ENCODE data around the gene FOXP1.

DNA sequence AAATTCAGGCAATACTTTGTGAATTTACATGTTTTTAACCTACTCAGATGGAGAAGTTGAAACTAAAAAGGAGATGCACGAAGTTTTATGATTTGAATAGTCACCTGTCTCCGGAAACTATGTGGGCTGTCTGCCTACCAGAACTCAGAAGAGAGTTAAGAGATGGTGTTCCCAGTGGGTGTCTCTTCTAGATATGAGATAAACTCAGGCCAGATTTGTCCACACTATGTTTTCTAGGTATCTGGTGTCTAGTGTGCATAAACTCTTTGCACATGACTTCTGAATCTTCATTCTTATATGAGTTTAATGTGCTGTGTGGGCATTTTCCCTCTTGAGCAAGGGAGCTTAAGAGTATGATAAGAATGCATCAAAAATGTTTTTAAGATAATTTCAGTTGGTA, 222.8 kb downstream of the FOXP1 start:
- TF ChIP-seq POLR2AphosphoS5 (IDR thresholded peaks at IDR 0.05): no peak
- TF ChIP-seq, protein P1, sequence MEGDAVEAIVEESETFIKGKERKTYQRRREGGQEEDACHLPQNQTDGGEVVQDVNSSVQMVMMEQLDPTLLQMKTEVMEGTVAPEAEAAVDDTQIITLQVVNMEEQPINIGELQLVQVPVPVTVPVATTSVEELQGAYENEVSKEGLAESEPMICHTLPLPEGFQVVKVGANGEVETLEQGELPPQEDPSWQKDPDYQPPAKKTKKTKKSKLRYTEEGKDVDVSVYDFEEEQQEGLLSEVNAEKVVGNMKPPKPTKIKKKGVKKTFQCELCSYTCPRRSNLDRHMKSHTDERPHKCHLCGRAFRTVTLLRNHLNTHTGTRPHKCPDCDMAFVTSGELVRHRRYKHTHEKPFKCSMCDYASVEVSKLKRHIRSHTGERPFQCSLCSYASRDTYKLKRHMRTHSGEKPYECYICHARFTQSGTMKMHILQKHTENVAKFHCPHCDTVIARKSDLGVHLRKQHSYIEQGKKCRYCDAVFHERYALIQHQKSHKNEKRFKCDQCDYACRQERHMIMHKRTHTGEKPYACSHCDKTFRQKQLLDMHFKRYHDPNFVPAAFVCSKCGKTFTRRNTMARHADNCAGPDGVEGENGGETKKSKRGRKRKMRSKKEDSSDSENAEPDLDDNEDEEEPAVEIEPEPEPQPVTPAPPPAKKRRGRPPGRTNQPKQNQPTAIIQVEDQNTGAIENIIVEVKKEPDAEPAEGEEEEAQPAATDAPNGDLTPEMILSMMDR (IDR thresholded peaks at IDR 0.05): no peak
- TF ChIP-seq POLR2A (IDR thresholded peaks at IDR 0.05): no peak

Data from breast epithelium (tissue), 3 donors.